ENCODE results near the gene ZNF532.
"Not testable (repeated sequence)": the region's sequence is repeated elsewhere in the genome, so short reads cannot be mapped to it uniquely, and the experiment has no call there.

Gene ZNF532

DNA sequence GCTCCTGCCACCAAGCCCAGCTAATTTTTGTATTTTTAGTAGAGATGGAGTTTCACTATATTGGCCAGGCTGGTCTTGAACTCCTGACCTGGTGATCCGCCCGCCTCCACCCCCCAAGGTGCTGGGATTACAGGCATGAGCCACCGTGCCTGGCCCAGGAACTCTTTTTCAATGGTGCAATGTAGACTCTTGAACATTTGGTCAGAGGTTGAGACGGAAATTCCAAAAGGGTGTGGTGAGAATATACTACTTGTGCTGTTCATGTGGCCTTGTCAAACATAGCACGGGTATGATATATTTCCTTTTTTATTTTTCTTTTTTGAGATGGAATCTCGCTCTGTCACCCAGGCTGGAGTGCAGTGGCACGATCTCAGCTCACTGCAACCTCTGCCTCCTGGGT lies 9.2 kb upstream of the ZNF532 start:
- H3K27me3 ChIP-seq (ENCODE audit: insufficient read depth, low read length); H4K91ac ChIP-seq (ENCODE audit: low read depth, low read length); H2AFZ ChIP-seq (ENCODE audit: insufficient read depth, low read length, poor library complexity); H3K18ac ChIP-seq (ENCODE audit: low read length); H2BK5ac ChIP-seq (ENCODE audit: low read depth, low read length, poor library complexity); H3K23ac ChIP-seq (ENCODE audit: low read length); H3K9me3 ChIP-seq (ENCODE audit: insufficient read depth, low read depth, low read length); H2BK12ac ChIP-seq (ENCODE audit: low read length); H2AK5ac ChIP-seq (ENCODE audit: low read length); DNase-seq; H4K12ac ChIP-seq (ENCODE audit: low read depth, low read length); H2BK120ac ChIP-seq (ENCODE audit: insufficient read depth, low read length, poor library complexity); H3K27ac ChIP-seq (ENCODE audit: low read depth, low read length); H3K14ac ChIP-seq (ENCODE audit: low read length); H3K9ac ChIP-seq (ENCODE audit: low read length); H3K36me3 ChIP-seq (ENCODE audit: control insufficient read depth in 1 of 2, insufficient read depth in 2 of 2, low read length in 2 of 2); H3K4ac ChIP-seq (ENCODE audit: low read depth, low read length); H3K79me2 ChIP-seq (ENCODE audit: control insufficient read depth, insufficient read depth, low read length, poor library complexity); H4K8ac ChIP-seq (ENCODE audit: low read depth, low read length); H3K4me2 ChIP-seq (ENCODE audit: low read length); H3K4me3 ChIP-seq (ENCODE audit: low read depth, low read length): not testable (repeated sequence)
- no CpG with 5 or more reads among the region's 7 CpGs for WGBS (ENCODE audit: extremely low coverage, insufficient coverage, insufficient read length)
- H3K79me1 ChIP-seq (ENCODE audit: low read length) = peaks cover 13% of the 10 kb centered on the region
- H3K4me1 ChIP-seq (ENCODE audit: control insufficient read depth in 1 of 2, insufficient read depth in 2 of 2, low read length in 2 of 2) = peaks cover 7 to 17% of the 10 kb centered on the region in 2 experiments

DNA sequence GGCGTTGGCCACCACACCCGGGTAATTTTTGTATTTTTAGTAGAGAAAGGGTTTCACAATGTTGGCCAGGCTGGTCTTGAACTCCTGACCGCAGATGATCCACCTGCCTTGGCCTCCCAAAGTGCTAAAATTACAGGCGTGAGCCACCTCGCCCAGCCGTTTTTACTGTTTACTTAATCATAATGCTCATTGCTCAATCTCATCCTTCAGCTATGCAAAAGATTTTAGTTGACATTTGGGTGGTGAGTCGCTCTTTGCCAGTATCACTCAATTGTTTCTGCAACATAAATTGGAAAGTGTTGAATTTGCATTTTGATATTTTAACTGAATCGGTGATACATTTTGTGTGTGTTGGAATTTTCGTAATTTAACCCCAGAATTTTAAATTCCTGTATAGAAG lies 7.8 kb upstream of the ZNF532 start:
- no peak overlapping the region for H3K4me2 ChIP-seq (ENCODE audit: low read length)
- H3K4me3 ChIP-seq (ENCODE audit: low read depth, low read length) = no peak overlapping the region
- no peak overlapping the region for H4K8ac ChIP-seq (ENCODE audit: low read depth, low read length)
- H2BK120ac ChIP-seq (ENCODE audit: insufficient read depth, low read length, poor library complexity) = no peak overlapping the region
- no peak overlapping the region for H3K27ac ChIP-seq (ENCODE audit: low read depth, low read length)
- no peaks in the 10 kb centered on the region for H3K36me3 ChIP-seq (ENCODE audit: control insufficient read depth in 1 of 2, insufficient read depth in 2 of 2, low read length in 2 of 2)
- no peak overlapping the region for H3K9ac ChIP-seq (ENCODE audit: low read length)
- no peak overlapping the region for H3K18ac ChIP-seq (ENCODE audit: low read length)
- no peak overlapping the region for H2BK5ac ChIP-seq (ENCODE audit: low read depth, low read length, poor library complexity)
- H2AK5ac ChIP-seq (ENCODE audit: low read length) = no peak overlapping the region
- DNase-seq = peak; percentile 54 to 83
- H3K79me2 ChIP-seq (ENCODE audit: control insufficient read depth, insufficient read depth, low read length, poor library complexity) = no peaks in the 10 kb centered on the region
- no peaks in the 10 kb centered on the region for H3K9me3 ChIP-seq (ENCODE audit: insufficient read depth, low read depth, low read length)
- peaks cover 6% of the 10 kb centered on the region for H3K79me1 ChIP-seq (ENCODE audit: low read length)
- peaks cover 7 to 11% of the 10 kb centered on the region in 2 experiments for H3K4me1 ChIP-seq (ENCODE audit: control insufficient read depth in 1 of 2, insufficient read depth in 2 of 2, low read length in 2 of 2)
- H4K91ac ChIP-seq (ENCODE audit: low read depth, low read length) = no peak overlapping the region
- H2AFZ ChIP-seq (ENCODE audit: insufficient read depth, low read length, poor library complexity) = no peak overlapping the region
- no peak overlapping the region for H2BK12ac ChIP-seq (ENCODE audit: low read length)
- H3K23ac ChIP-seq (ENCODE audit: low read length) = no peak overlapping the region
- no peak overlapping the region for H3K4ac ChIP-seq (ENCODE audit: low read depth, low read length)
- no peak overlapping the region for H3K14ac ChIP-seq (ENCODE audit: low read length)
- H4K12ac ChIP-seq (ENCODE audit: low read depth, low read length) = no peak overlapping the region
- no CpG with 5 or more reads among the region's 9 CpGs for WGBS (ENCODE audit: extremely low coverage, insufficient coverage, insufficient read length)
- H3K27me3 ChIP-seq (ENCODE audit: insufficient read depth, low read length) = no peaks in the 10 kb centered on the region

DNA sequence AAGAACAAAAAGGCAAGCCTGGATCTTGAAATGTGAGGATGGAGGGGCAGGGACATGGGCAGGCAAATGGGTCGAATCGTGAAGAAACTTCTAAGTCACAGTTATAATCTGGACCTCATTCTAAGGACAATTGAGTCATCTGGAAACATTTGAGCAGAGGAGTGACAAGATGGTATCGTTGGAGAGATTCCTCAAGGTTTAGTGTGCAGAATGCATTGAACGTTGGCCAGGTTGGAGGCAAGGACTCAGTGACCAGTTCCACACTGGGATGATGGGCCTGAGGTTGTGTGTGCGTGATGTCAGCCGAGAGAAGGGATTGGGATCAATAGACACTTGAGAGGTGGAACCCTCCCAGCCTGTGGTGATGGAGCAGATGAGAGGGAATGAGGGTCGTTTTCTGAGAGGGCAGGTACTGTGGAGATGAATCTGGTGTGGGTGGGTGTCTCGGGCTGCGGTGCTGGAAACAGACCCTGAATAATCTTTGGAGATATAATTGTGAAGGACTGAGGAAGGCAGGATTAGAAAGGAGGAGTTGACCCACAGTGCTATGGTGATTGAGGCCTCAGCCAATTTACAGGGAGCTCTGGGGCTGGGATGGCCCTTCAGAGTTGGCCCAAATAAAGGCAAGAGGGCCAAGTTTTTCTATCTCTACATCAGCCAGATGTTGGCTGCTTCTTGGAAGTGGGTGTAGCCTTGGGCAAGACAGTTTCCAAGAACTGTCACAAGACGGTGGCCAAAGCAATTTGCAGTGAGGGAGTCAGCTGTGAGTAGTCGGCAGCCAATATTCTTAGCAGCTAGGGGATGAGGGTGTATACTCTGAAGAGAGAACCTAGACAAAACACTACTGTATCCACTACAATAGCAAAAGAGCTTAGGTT lies 5.8 kb upstream of the ZNF532 start:
- Histone ChIP-seq H3K4me1 (ENCODE audit: control insufficient read depth in 1 of 2, insufficient read depth in 2 of 2, low read length in 2 of 2) (peaks cover 9 to 12% of the 10 kb centered on the region in 2 experiments), H3K4me3 (ENCODE audit: low read depth, low read length) (no peak overlapping the region), H3K27me3 (ENCODE audit: insufficient read depth, low read length) (no peaks in the 10 kb centered on the region), H4K12ac (ENCODE audit: low read depth, low read length) (no peak overlapping the region), H2BK120ac (ENCODE audit: insufficient read depth, low read length, poor library complexity) (no peak overlapping the region), H4K91ac (ENCODE audit: low read depth, low read length) (peak overlapping the region; percentile 33), H3K4me2 (ENCODE audit: low read length) (no peak overlapping the region), H4K8ac (ENCODE audit: low read depth, low read length) (no peak overlapping the region), H3K4ac (ENCODE audit: low read depth, low read length) (no peak overlapping the region), H3K79me2 (ENCODE audit: control insufficient read depth, insufficient read depth, low read length, poor library complexity) (peaks cover 8% of the 10 kb centered on the region), H2AFZ (ENCODE audit: insufficient read depth, low read length, poor library complexity) (no peak overlapping the region), H3K36me3 (ENCODE audit: control insufficient read depth in 1 of 2, insufficient read depth in 2 of 2, low read length in 2 of 2) (no peaks in the 10 kb centered on the region), H3K23ac (ENCODE audit: low read length) (no peak overlapping the region), H2BK12ac (ENCODE audit: low read length) (peak overlapping the region; percentile 69), H3K9ac (ENCODE audit: low read length) (no peak overlapping the region), H3K18ac (ENCODE audit: low read length) (no peak overlapping the region), H3K79me1 (ENCODE audit: low read length) (peaks cover 17% of the 10 kb centered on the region), H3K9me3 (ENCODE audit: insufficient read depth, low read depth, low read length) (no peaks in the 10 kb centered on the region), H2BK5ac (ENCODE audit: low read depth, low read length, poor library complexity) (no peak overlapping the region), H3K14ac (ENCODE audit: low read length) (no peak overlapping the region), H2AK5ac (ENCODE audit: low read length) (no peak overlapping the region), H3K27ac (ENCODE audit: low read depth, low read length) (no peak overlapping the region)
- WGBS (ENCODE audit: extremely low coverage, insufficient coverage, insufficient read length) = no CpG with 5 or more reads among the region's 11 CpGs
- DNase-seq = peak; percentile 71 to 91

DNA sequence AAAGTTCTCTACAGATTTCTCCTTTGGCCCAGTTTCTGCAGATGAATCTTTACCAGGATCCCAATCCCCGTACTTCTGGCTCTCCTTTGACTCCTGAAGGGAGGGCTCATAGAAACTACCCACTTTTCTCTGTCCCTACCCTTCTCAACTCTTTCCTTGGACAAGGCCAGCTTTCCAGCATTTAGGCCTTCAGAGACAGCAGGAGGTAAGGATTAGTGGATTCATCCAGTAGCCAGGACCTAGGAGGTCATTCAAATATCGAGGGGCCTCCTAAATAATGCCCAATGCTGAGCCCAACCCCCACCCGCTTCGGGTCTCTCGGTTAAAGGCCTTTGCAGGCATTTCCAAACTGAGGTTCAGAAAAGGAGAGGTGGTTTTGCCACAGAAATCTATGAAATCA lies 4.8 kb upstream of the ZNF532 start:
- no peak overlapping the region for H4K12ac ChIP-seq (ENCODE audit: low read depth, low read length)
- H4K91ac ChIP-seq (ENCODE audit: low read depth, low read length) = peak overlapping the region; percentile 74
- peak overlapping the region; percentile 82 for H2BK12ac ChIP-seq (ENCODE audit: low read length)
- peak overlapping the region; percentile 28 for H3K14ac ChIP-seq (ENCODE audit: low read length)
- H3K9me3 ChIP-seq (ENCODE audit: insufficient read depth, low read depth, low read length) = no peaks in the 10 kb centered on the region
- H3K4me3 ChIP-seq (ENCODE audit: low read depth, low read length) = no peak overlapping the region
- H3K4ac ChIP-seq (ENCODE audit: low read depth, low read length) = peak overlapping the region; percentile 24
- no peak for DNase-seq
- H3K23ac ChIP-seq (ENCODE audit: low read length) = no peak overlapping the region
- H3K9ac ChIP-seq (ENCODE audit: low read length) = no peak overlapping the region
- H3K36me3 ChIP-seq (ENCODE audit: control insufficient read depth in 1 of 2, insufficient read depth in 2 of 2, low read length in 2 of 2) = no peaks in the 10 kb centered on the region
- peak overlapping the region; percentile 61 for H2BK120ac ChIP-seq (ENCODE audit: insufficient read depth, low read length, poor library complexity)
- H2AFZ ChIP-seq (ENCODE audit: insufficient read depth, low read length, poor library complexity) = no peak overlapping the region
- H3K27ac ChIP-seq (ENCODE audit: low read depth, low read length) = no peak overlapping the region
- H2BK5ac ChIP-seq (ENCODE audit: low read depth, low read length, poor library complexity) = no peak overlapping the region
- WGBS (ENCODE audit: extremely low coverage, insufficient coverage, insufficient read length) = no CpG with 5 or more reads among the region's 5 CpGs
- peaks cover 13 to 19% of the 10 kb centered on the region in 2 experiments for H3K4me1 ChIP-seq (ENCODE audit: control insufficient read depth in 1 of 2, insufficient read depth in 2 of 2, low read length in 2 of 2)
- H4K8ac ChIP-seq (ENCODE audit: low read depth, low read length) = peak overlapping the region; percentile 44
- H2AK5ac ChIP-seq (ENCODE audit: low read length) = no peak overlapping the region
- H3K18ac ChIP-seq (ENCODE audit: low read length) = no peak overlapping the region
- H3K4me2 ChIP-seq (ENCODE audit: low read length) = no peak overlapping the region
- H3K79me1 ChIP-seq (ENCODE audit: low read length) = peaks cover 27% of the 10 kb centered on the region
- no peaks in the 10 kb centered on the region for H3K27me3 ChIP-seq (ENCODE audit: insufficient read depth, low read length)
- peaks cover 14% of the 10 kb centered on the region for H3K79me2 ChIP-seq (ENCODE audit: control insufficient read depth, insufficient read depth, low read length, poor library complexity)
